Endodermal cell (in vitro differentiated cells): ENCODE data around the gene PACS1. TPM values are rescaled to one million over a fixed set of nuclear protein-coding genes. Genes with fewer than 3 reads are reported as not detected.

ENCODE experiments used
- DNase-seq: peaks from one replicate; pipeline ENCODE4 v3.0.0-alpha.2; 2017
- H3K27ac ChIP-seq: 2 replicates; pipeline ENCODE4 v1.5.1; 2013; ENCODE audit warnings: mild to moderate bottlenecking, low read depth, low read length, moderate library complexity
- H3K27me3 ChIP-seq: 2 replicates; pipeline ENCODE4 v1.6.1; 2013; ENCODE audit warnings: mild to moderate bottlenecking, low read length, moderate library complexity; ENCODE audit not compliant: insufficient read depth, control insufficient read depth, poor library complexity, severe bottlenecking
- H3K36me3 ChIP-seq: 2 replicates; pipeline ENCODE4 v1.7.0; 2013; ENCODE audit warnings: mild to moderate bottlenecking, low read length, moderate library complexity; ENCODE audit not compliant: control insufficient read depth, insufficient read depth
- H3K4me1 ChIP-seq: one replicate; pipeline ENCODE4 v1.7.0; 2013; ENCODE audit warnings: low read length; ENCODE audit not compliant: control insufficient read depth, insufficient read depth
- H3K4me3 ChIP-seq: 2 replicates; pipeline ENCODE4 v1.5.1; 2013; ENCODE audit warnings: mild to moderate bottlenecking, low read length, moderate library complexity
- H3K9ac ChIP-seq: 2 replicates; pipeline ENCODE4 v1.6.1; 2013; ENCODE audit warnings: mild to moderate bottlenecking, low read length, moderate library complexity; ENCODE audit not compliant: poor library complexity, severe bottlenecking; ENCODE audit errors: extremely low read depth
- H3K9me3 ChIP-seq: 2 replicates; pipeline ENCODE4 v1.6.1; 2013; ENCODE audit warnings: mild to moderate bottlenecking, low read length, moderate library complexity; ENCODE audit not compliant: control insufficient read depth
- H3K27ac Mint-ChIP-seq: 2 replicates; pipeline ENCODE4 v1.8.0; 2020; ENCODE audit warnings: mixed read lengths
- H3K27me3 Mint-ChIP-seq: 2 replicates; pipeline ENCODE4 v1.8.0; 2021; ENCODE audit warnings: mild to moderate bottlenecking, mixed read lengths; ENCODE audit not compliant: insufficient read depth
- H3K36me3 Mint-ChIP-seq: 2 replicates; pipeline ENCODE4 v1.8.0; 2020; ENCODE audit warnings: low read depth, mixed read lengths
- H3K4me1 Mint-ChIP-seq: 2 replicates; pipeline ENCODE4 v1.8.0; 2020; ENCODE audit warnings: mixed read lengths
- H3K4me3 Mint-ChIP-seq: 2 replicates; pipeline ENCODE4 v1.8.0; 2020; ENCODE audit warnings: mild to moderate bottlenecking, moderate library complexity, mixed read lengths
- H3K9me3 Mint-ChIP-seq: 2 replicates; pipeline ENCODE4 v1.8.0; 2020; ENCODE audit warnings: mild to moderate bottlenecking, mixed read lengths
- CTCF ChIP-seq: fragments of 200-600 bp; sonication (generic); conservative IDR thresholded peaks from 2 replicates; pipeline ENCODE4 v1.5.0; 2021; ENCODE audit warnings: antibody characterized with exemption, mild to moderate bottlenecking
- WGBS, 2 experiments: methylation state at CpG; one replicate each; pipeline versions ENCODE4 v1.1.5 to v1.1.7; 2013; ENCODE audit warnings: missing lambda C conversion rate in 2 of 2, mixed read lengths in 1 of 2; ENCODE audit not compliant: insufficient coverage in 1 of 2, insufficient read length in 1 of 2; 5-methylcytosine and 5-hydroxymethylcytosine counted together
- total RNA-seq, 2 donors: library from RNA; stranded (reverse); fragmentation: NEBNext Ultra II Directional in 1 of 2; extraction: Animal tissue kit (Norgen Biotek cat#: 25700) in 1 of 2; gene quantifications; 2 replicates in 1 of 2; 3 replicates in 1 of 2; pipeline ENCODE4 v1.2.1, GENCODE V29; 2021

Gene PACS1
- total RNA-seq, 2 donors from 2014 or later = 67.0 to 67.1 TPM

GRCh38 chr11:66063900-66064299 is 6.2 kb upstream of the PACS1 start:
- Histone ChIP-seq H3K4me1 (peaks cover under 1% of the 10 kb centered on the region), H3K4me3 (no peak overlapping the region), H3K36me3 (peaks cover 98% of the 10 kb centered on the region), H3K9ac (no peak overlapping the region), H3K9me3 (peaks cover 24% of the 10 kb centered on the region), H3K27ac (no peak overlapping the region), H3K27me3 (no peaks in the 10 kb centered on the region)
- H3K36me3 Mint-ChIP-seq = peaks cover 90% of the 10 kb centered on the region
- DNase-seq = no peak
- H3K9me3 Mint-ChIP-seq = peaks cover 1% of the 10 kb centered on the region
- WGBS, 2 experiments = 94% methylated on average over 2 of the region's 2 CpGs
- peaks cover 3% of the 10 kb centered on the region for H3K4me1 Mint-ChIP-seq
- H3K27ac Mint-ChIP-seq = no peak overlapping the region
- no peaks in the 10 kb centered on the region for H3K27me3 Mint-ChIP-seq
- TF ChIP-seq CTCF = no peak
- no peak overlapping the region for H3K4me3 Mint-ChIP-seq

- Histone ChIP-seq H3K4me3 (no peak overlapping the region), H3K9ac (no peak overlapping the region), H3K4me1 (peaks cover 5% of the 10 kb centered on the region), H3K27me3 (no peaks in the 10 kb centered on the region), H3K36me3 (peaks cover 97% of the 10 kb centered on the region), H3K27ac (no peak overlapping the region), H3K9me3 (peaks cover 24% of the 10 kb centered on the region)
- DNase-seq = no peak
- no peak for TF ChIP-seq CTCF
- H3K9me3 Mint-ChIP-seq = peaks cover 1% of the 10 kb centered on the region
- no peaks in the 10 kb centered on the region for H3K27me3 Mint-ChIP-seq
- H3K27ac Mint-ChIP-seq = no peak overlapping the region
- H3K36me3 Mint-ChIP-seq = peaks cover 89% of the 10 kb centered on the region
- H3K4me1 Mint-ChIP-seq = peaks cover 9% of the 10 kb centered on the region
- 93% methylated on average over 1 of the region's 1 CpG; no CpG with 5 or more reads in 1 of the 2 experiments for WGBS, 2 experiments
- no peak overlapping the region for H3K4me3 Mint-ChIP-seq
These were observed 5.5 kb upstream of the PACS1 start for GRCh38 chr11:66064571-66064970.

- no peak overlapping the region for H3K4me3 Mint-ChIP-seq
- H3K4me1 Mint-ChIP-seq = peaks cover 16% of the 10 kb centered on the region
- H3K9me3 ChIP-seq = peaks cover 24% of the 10 kb centered on the region
- DNase-seq = no peak
- peak overlapping the region; percentile 6 for H3K27ac Mint-ChIP-seq
- no peaks in the 10 kb centered on the region for H3K27me3 ChIP-seq
- peaks cover 75% of the 10 kb centered on the region for H3K36me3 ChIP-seq
- H3K9ac ChIP-seq = no peak overlapping the region
- no peak overlapping the region for H3K27ac ChIP-seq
- H3K9me3 Mint-ChIP-seq = peaks cover 1% of the 10 kb centered on the region
- TF ChIP-seq CTCF = no peak
- H3K36me3 Mint-ChIP-seq = peaks cover 68% of the 10 kb centered on the region
- no peak overlapping the region for H3K4me3 ChIP-seq
- H3K4me1 ChIP-seq = peaks cover 5% of the 10 kb centered on the region
- H3K27me3 Mint-ChIP-seq = no peaks in the 10 kb centered on the region
- WGBS, 2 experiments = 92 to 97% methylated on average over 2 to 3 of the region's 3 CpGs
These were observed 3.3 kb upstream of the PACS1 start for GRCh38 chr11:66066751-66067150.
